ENCODE data around the gene CAPZA3. TPM values are rescaled to one million over a fixed set of nuclear protein-coding genes. Genes with fewer than 3 reads are reported as not detected.

The CAPZA3 gene
- total and polyA plus RNA-seq, 2 donors (not counting 3 experiments of a cell fraction or from before 2014, with no cell fraction given), result not detected

DNA sequence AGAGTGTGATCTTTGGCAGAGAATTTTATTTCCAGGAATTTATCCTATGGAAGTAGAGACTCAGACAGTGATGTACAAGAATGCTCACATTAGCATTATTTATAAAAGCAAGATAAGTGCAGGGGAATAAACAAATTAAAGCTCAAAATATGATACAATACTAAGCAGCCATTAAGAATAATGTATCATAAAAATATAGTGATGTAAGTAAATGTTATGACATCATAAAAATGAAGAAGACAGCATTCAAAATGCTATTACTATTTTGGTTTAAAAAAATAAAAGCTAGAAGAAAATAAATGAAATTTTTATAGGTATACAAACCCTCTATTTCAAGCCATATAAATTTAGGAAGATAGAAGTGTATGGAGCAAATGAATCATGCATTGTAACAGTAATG, 17.2 kb upstream of the CAPZA3 start:
- dilution Hi-C loops (cut with MboI; ENCODE audit: extremely low pct_ligation_motif_present, low sequenced_read_pairs), result no loop called here
- Histone ChIP-seq H3K79me2 (ENCODE audit: control insufficient read depth, insufficient read depth, low read length) (no peaks in the 10 kb centered on the region), H3K9ac (replicated peaks; ENCODE audit: extremely low read depth, insufficient read depth, low read length) (no peak overlapping the region), H3K4me3 (replicated peaks in 1 of 3; ENCODE audit: insufficient read depth in 1 of 3, low read depth in 1 of 3, low read length in 3 of 3) (no peak overlapping the region), H3K27me3 (ENCODE audit: control insufficient read depth in 2 of 2, insufficient read depth in 2 of 2, low read length in 2 of 2) (no peaks in the 10 kb centered on the region), H3K9me3 (replicated peaks; ENCODE audit: control insufficient read depth, insufficient read depth, low read length) (no peaks in the 10 kb centered on the region), H3K9me1 (replicated peaks; ENCODE audit: control insufficient read depth, extremely low read depth, insufficient read depth, low read length) (no peaks in the 10 kb centered on the region), H3K4me1 (ENCODE audit: control insufficient read depth, extremely low read depth, insufficient read depth, low read length) (no peaks in the 10 kb centered on the region), H2AFZ (ENCODE audit: low read depth, low read length) (no peak overlapping the region), H3K36me3 (ENCODE audit: control insufficient read depth in 2 of 2, extremely low read depth in 1 of 2, insufficient read depth in 2 of 2, low read length in 2 of 2) (no peaks in the 10 kb centered on the region), H3K27ac (ENCODE audit: insufficient read depth, low read depth, low read length) (no peak overlapping the region), H4K20me1 (replicated peaks; ENCODE audit: control insufficient read depth, extremely low read depth, insufficient read depth, low read length) (no peaks in the 10 kb centered on the region), H3K4me2 (ENCODE audit: insufficient read depth, low read length) (no peak overlapping the region)
- CTCF ChIA-PET, result no interaction called here
- no TSS peak for BruUV-seq (replicated peaks)
- no peak for DNase-seq (ENCODE audit: low read depth, low spot score)
- FAIRE-seq, result no peak
- TF ChIP-seq FOS (IDR thresholded peaks at IDR 0.05; ENCODE audit: borderline replicate concordance, insufficient read depth, low read length) (no peak), POLR2A (IDR thresholded peaks at IDR 0.05; ENCODE audit: low read depth, low read length) (no peak), MYC (IDR thresholded peaks at IDR 0.05; ENCODE audit: low read depth, low read length) (no peak), POLR2AphosphoS5 (IDR thresholded peaks at IDR 0.05; ENCODE audit: insufficient read depth, low read depth, low read length) (no peak), JUN (IDR thresholded peaks at IDR 0.05; ENCODE audit: borderline replicate concordance, insufficient read depth, insufficient read length, low read depth) (no peak), GATA2 (IDR thresholded peaks at IDR 0.05; ENCODE audit: insufficient read depth, insufficient read length, low read depth, low read length) (no peak), EZH2 (IDR thresholded peaks at IDR 0.05; ENCODE audit: borderline replicate concordance, low read depth, low read length, severe bottlenecking) (no peak)
- TF ChIP-seq, protein P1, sequence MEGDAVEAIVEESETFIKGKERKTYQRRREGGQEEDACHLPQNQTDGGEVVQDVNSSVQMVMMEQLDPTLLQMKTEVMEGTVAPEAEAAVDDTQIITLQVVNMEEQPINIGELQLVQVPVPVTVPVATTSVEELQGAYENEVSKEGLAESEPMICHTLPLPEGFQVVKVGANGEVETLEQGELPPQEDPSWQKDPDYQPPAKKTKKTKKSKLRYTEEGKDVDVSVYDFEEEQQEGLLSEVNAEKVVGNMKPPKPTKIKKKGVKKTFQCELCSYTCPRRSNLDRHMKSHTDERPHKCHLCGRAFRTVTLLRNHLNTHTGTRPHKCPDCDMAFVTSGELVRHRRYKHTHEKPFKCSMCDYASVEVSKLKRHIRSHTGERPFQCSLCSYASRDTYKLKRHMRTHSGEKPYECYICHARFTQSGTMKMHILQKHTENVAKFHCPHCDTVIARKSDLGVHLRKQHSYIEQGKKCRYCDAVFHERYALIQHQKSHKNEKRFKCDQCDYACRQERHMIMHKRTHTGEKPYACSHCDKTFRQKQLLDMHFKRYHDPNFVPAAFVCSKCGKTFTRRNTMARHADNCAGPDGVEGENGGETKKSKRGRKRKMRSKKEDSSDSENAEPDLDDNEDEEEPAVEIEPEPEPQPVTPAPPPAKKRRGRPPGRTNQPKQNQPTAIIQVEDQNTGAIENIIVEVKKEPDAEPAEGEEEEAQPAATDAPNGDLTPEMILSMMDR (IDR thresholded peaks at IDR 0.05; ENCODE audit: extremely low read depth in 1 of 2, insufficient read depth in 1 of 2, low read depth in 1 of 2, low read length in 2 of 2), result no peak
- TF ChIP-seq, protein P2, sequence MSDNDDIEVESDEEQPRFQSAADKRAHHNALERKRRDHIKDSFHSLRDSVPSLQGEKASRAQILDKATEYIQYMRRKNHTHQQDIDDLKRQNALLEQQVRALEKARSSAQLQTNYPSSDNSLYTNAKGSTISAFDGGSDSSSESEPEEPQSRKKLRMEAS (IDR thresholded peaks at IDR 0.05; ENCODE audit: insufficient read depth, insufficient read length), result no peak
- intact Hi-C loops (cut with micrococcal nuclease), result no loop called here
- POLR2A ChIA-PET, result no interaction called here
